Body of pancreas (tissue), 4 donors: ENCODE data around the gene VIT. TPM values are rescaled to one million over a fixed set of nuclear protein-coding genes. Genes with fewer than 3 reads are reported as not detected.

Experiments used
- ATAC-seq: fragments of 150-250 bp; one replicate; pipeline ENCODE4 v1.9.1; 2016
- DNase-seq, 4 donors: peaks; one replicate each; pipeline ENCODE4 v3.0.0-alpha.2; 2019
- H3K27ac ChIP-seq, 4 donors: fragments of 200-600 bp; sonication (generic); 1 replicate in 3 of 4; 2 replicates in 1 of 4; pipeline versions ENCODE4 v1.5.1 to v1.6.1; 2016 to 2019; ENCODE audit warnings: mild to moderate bottlenecking in 1 of 4, mixed read lengths in 1 of 4, moderate library complexity in 1 of 4
- H3K27me3 ChIP-seq, 2 donors: fragments of 200-600 bp; sonication (generic); one replicate each; pipeline ENCODE4 v1.6.0; 2016; ENCODE audit warnings: mild to moderate bottlenecking in 1 of 2
- H3K36me3 ChIP-seq, 2 donors: fragments of 200-600 bp; sonication (generic); replicated peaks in 1 of 2; 2 replicates each; pipeline ENCODE4 v1.5.1; 2016; ENCODE audit warnings: low read depth in 2 of 2; ENCODE audit not compliant: insufficient read depth in 1 of 2
- H3K4me1 ChIP-seq: fragments of 200-600 bp; sonication (generic); one replicate; pipeline ENCODE4 v1.6.0; 2016
- H3K4me3 ChIP-seq, 2 donors: fragments of 200-600 bp; sonication (generic); 1 replicate in 1 of 2; 2 replicates in 1 of 2; pipeline ENCODE4 v1.5.1; 2016 to 2019
- H3K9me3 ChIP-seq, 3 donors: fragments of 200-600 bp; sonication (generic); 1 replicate in 2 of 3; 2 replicates in 1 of 3; pipeline ENCODE4 v1.5.1; 2016
- POLR2A ChIP-seq, 3 donors: fragments of 450-650 bp; IDR thresholded peaks; one replicate each; pipeline ENCODE4 v1.6.1; 2016; ENCODE audit warnings: antibody characterized with exemption in 3 of 3, mild to moderate bottlenecking in 2 of 3
- WGBS, 2 donors: methylation state at CpG; one replicate each; pipeline ENCODE4 v1.1.5; 2017; 5-methylcytosine and 5-hydroxymethylcytosine counted together
- intact Hi-C: fragments of 100-400 bp; cut with DNase I; formaldehyde crosslinking; loops from one replicate; pipeline ENCODE4 v1.15.1; 2023
- total RNA-seq, 2 donors: library from RNA; depleted of rRNA; stranded (reverse); fragments of >200 nt; gene quantifications; one replicate each; pipeline ENCODE4 v1.1.0, GENCODE V29; 2016
- TF ChIP-seq, protein P1 (sequence below), 7 experiments: fragments of 450-650 bp in 4 of 7; fragments of 200-600 bp in 3 of 7; sonication (generic) in 3 of 7; IDR thresholded peaks; one replicate each; pipeline ENCODE4 v1.5.1; 2016 to 2019; ENCODE audit warnings: antibody characterized with exemption in 7 of 7

The VIT gene
- total RNA-seq, 2 donors from 2014 or later = 0.99 to 2.6 TPM

DNA sequence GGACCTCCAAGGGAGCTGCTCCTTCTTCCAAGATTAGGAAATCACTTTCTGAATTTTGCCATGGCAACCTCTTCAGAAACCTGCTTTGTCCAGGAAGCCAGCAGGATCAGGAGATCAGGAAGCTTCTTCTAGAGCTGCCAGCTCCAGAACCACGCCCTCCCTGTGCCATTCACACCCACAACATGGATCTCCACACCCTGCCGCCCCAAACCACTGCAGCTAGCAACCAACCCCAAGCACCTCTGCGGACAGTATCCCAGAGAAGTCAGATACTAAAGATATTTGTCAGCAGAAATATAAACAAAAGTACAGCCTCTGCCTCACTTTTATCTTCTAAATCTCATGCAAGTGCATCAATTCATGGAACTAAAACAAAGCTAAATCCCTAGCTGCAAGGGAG lies 106.4 kb downstream of the VIT start:
- no peaks in the 10 kb centered on the region for H3K36me3 ChIP-seq
- TF ChIP-seq, protein P1, sequence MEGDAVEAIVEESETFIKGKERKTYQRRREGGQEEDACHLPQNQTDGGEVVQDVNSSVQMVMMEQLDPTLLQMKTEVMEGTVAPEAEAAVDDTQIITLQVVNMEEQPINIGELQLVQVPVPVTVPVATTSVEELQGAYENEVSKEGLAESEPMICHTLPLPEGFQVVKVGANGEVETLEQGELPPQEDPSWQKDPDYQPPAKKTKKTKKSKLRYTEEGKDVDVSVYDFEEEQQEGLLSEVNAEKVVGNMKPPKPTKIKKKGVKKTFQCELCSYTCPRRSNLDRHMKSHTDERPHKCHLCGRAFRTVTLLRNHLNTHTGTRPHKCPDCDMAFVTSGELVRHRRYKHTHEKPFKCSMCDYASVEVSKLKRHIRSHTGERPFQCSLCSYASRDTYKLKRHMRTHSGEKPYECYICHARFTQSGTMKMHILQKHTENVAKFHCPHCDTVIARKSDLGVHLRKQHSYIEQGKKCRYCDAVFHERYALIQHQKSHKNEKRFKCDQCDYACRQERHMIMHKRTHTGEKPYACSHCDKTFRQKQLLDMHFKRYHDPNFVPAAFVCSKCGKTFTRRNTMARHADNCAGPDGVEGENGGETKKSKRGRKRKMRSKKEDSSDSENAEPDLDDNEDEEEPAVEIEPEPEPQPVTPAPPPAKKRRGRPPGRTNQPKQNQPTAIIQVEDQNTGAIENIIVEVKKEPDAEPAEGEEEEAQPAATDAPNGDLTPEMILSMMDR (IDR thresholded peaks at IDR 0.05) = no peak
- TF ChIP-seq POLR2A (IDR thresholded peaks at IDR 0.05) = no peak
- no peak for DNase-seq
- WGBS, 2 donors = 71 to 81% methylated on average over 3 of the region's 3 CpGs
- H3K4me3 ChIP-seq = no peak overlapping the region
- ATAC-seq = no peak
- H3K4me1 ChIP-seq = no peaks in the 10 kb centered on the region
- H3K27me3 ChIP-seq = no peaks in the 10 kb centered on the region
- no peaks in the 10 kb centered on the region for H3K9me3 ChIP-seq
- H3K27ac ChIP-seq = no peak overlapping the region
- intact Hi-C loops = no loop called here

DNA sequence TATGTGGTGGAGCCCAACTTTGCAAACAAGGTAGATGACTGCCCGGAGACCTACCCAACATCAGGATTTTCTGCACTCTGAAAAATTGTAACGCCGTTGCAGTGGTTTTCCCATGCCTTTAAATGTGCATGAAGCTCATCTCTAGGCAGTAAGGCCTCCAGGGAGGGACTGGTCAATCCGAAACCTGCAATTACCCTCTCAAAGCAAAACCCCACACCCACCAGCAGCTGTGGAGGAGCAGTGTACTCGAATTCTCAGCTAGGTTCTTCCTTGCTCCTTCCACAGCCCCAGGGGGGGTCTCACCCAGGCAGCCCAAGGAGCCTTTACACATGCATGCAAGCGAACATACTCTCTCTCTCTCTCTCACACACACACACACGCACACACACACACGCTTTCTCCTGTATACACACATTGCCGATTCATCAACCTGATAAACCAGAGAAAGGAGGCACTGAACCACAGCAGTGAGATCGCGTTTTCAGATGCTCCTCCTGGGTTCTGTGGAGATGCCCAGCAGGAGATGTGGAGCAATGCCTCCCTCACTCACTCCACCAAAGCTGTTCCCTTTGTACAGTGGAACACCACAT lies 109.2 kb downstream of the VIT start:
- no peak overlapping the region for H3K27ac ChIP-seq
- DNase-seq = no peak
- intact Hi-C loops = no loop called here
- TF ChIP-seq, protein P1 (IDR thresholded peaks at IDR 0.05) = no peak
- TF ChIP-seq POLR2A (IDR thresholded peaks at IDR 0.05) = no peak
- H3K9me3 ChIP-seq = no peaks in the 10 kb centered on the region
- ATAC-seq = no peak
- no peaks in the 10 kb centered on the region for H3K4me1 ChIP-seq
- no peaks in the 10 kb centered on the region for H3K27me3 ChIP-seq
- WGBS, 2 donors = 74 to 80% methylated on average over 11 of the region's 11 CpGs
- H3K36me3 ChIP-seq = no peaks in the 10 kb centered on the region
- no peak overlapping the region for H3K4me3 ChIP-seq

DNA sequence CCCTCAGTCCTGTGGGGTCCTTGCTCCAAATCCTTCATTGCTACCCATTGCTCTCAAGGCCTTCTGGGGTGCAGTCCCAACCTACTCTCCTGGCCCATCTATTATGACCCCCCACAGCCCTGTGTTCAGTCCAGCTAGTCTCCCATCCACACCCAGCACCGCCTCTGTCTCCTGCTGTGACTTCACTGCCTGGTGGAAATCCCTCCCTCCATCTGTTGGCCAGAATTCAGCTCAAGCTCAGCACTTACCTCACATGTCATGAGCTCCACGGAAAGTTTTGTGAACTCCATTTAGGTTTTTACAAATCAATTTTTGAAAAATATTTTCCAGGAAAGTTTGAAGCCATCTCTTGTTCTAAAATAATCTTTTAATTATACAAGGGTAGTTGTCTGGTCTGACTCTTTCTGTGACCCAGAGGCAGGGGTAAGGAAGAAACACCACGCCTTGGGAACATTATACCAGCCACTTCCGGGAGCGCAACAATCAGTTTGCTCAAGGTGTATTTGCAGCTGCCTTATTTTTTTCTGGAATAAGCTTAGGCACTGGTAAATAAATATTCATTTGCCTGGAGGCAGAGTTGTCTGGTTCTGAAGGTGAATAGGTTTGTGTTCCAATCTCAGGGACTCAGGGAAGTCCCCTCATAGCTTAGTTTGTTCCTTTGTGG lies 110.8 kb downstream of the VIT start:
- ATAC-seq = no peak
- no peak for DNase-seq
- no peak overlapping the region for H3K4me3 ChIP-seq
- H3K27me3 ChIP-seq = no peaks in the 10 kb centered on the region
- no peak overlapping the region for H3K27ac ChIP-seq
- TF ChIP-seq POLR2A (IDR thresholded peaks at IDR 0.05) = no peak
- TF ChIP-seq, protein P1 (IDR thresholded peaks at IDR 0.05) = no peak
- no peaks in the 10 kb centered on the region for H3K4me1 ChIP-seq
- H3K36me3 ChIP-seq = no peaks in the 10 kb centered on the region
- intact Hi-C loops = no loop called here
- WGBS, 2 donors = 69 to 72% methylated on average over 5 of the region's 5 CpGs
- H3K9me3 ChIP-seq = no peaks in the 10 kb centered on the region

- H3K27me3 ChIP-seq = no peaks in the 10 kb centered on the region
- WGBS, 2 donors = 89 to 96% methylated on average over 20 to 35 of the region's 35 CpGs
- TF ChIP-seq, protein P1 (IDR thresholded peaks at IDR 0.05) = no peak
- TF ChIP-seq POLR2A (IDR thresholded peaks at IDR 0.05) = no peak
- ATAC-seq (no peak), DNase-seq (no peak)
- no peak overlapping the region for H3K27ac ChIP-seq
- H3K4me1 ChIP-seq = no peaks in the 10 kb centered on the region
- no peaks in the 10 kb centered on the region for H3K9me3 ChIP-seq
- no peak overlapping the region for H3K4me3 ChIP-seq
- H3K36me3 ChIP-seq = no peaks in the 10 kb centered on the region
- intact Hi-C loops = no loop called here
Observed at GRCh38 chr2:36808386-36809068, 112.0 kb downstream of the VIT start.
